SU-DHL-6 (cell line): ENCODE data around the gene GABRQ.

Source experiments
- EZH2phosphoT487 ChIP-seq: fragments of 200-600 bp; sonication (generic), shearing (Covaris generic); conservative IDR thresholded peaks from 2 replicates; pipeline ENCODE4 v1.6.1; 2018; ENCODE audit warnings: mild to moderate bottlenecking, antibody characterized with exemption, low read length, moderate library complexity, mixed read lengths
- TF ChIP-seq, protein P1 (sequence below): fragments of 200-600 bp; sonication (generic); IDR thresholded peaks from one replicate; pipeline ENCODE4 v1.5.1; 2017; ENCODE audit warnings: antibody characterized with exemption, mild to moderate bottlenecking, low read length, moderate library complexity; ENCODE audit not compliant: insufficient read depth, poor library complexity, severe bottlenecking

DNA sequence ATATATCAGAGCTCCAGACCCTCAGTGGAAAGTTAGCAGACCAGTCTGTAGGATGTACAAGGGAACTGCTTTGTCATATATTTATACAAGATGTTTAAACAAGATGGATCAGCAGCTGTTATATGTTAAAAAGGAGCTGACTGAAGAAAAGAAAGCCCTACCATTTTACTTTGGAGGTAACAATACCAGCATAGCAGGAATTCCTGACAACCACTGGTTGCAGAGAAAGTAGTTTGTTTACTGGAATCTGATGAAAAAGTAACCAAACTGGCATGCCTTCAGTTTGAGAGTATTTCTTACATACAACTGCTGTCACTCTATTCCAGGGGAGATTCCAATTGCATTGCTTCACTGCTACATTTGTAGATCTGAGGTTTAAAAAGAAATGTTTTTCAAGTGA is 49.5 kb upstream of the GABRQ start:
- TF ChIP-seq, protein P1, sequence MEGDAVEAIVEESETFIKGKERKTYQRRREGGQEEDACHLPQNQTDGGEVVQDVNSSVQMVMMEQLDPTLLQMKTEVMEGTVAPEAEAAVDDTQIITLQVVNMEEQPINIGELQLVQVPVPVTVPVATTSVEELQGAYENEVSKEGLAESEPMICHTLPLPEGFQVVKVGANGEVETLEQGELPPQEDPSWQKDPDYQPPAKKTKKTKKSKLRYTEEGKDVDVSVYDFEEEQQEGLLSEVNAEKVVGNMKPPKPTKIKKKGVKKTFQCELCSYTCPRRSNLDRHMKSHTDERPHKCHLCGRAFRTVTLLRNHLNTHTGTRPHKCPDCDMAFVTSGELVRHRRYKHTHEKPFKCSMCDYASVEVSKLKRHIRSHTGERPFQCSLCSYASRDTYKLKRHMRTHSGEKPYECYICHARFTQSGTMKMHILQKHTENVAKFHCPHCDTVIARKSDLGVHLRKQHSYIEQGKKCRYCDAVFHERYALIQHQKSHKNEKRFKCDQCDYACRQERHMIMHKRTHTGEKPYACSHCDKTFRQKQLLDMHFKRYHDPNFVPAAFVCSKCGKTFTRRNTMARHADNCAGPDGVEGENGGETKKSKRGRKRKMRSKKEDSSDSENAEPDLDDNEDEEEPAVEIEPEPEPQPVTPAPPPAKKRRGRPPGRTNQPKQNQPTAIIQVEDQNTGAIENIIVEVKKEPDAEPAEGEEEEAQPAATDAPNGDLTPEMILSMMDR = no peak
- no peak for TF ChIP-seq EZH2phosphoT487
